HCT116 (cell line): ENCODE results near the gene DNAJC28. TPM values are rescaled to one million over a fixed set of nuclear protein-coding genes. Genes with fewer than 3 reads are reported as not detected.

ENCODE experiments used
- total RNA-seq: library from RNA; stranded (reverse); gene quantifications from one replicate; pipeline ENCODE4 v1.2.1, GENCODE V29; 2021; ENCODE audit not compliant: unreplicated experiment

Gene DNAJC28
- total RNA-seq, 1 experiment from 2014 or later: 0.81 TPM

Other genes starting within 250 kb of the DNAJC28 start
- 13.7 TPM for gene IL10RB, start 225.3 kb downstream of the DNAJC28 start, total RNA-seq
- gene IFNAR1, start 166.7 kb downstream of the DNAJC28 start, total RNA-seq: 20.5 TPM
- gene IFNGR2, start 88.3 kb downstream of the DNAJC28 start, total RNA-seq: 44.6 TPM
- gene TMEM50B, start 11.7 kb downstream of the DNAJC28 start, total RNA-seq: 18.8 TPM
- 241 TPM for gene GART, start 50.4 kb upstream of the DNAJC28 start, total RNA-seq
- 195 TPM for gene SON, start 51.3 kb upstream of the DNAJC28 start, total RNA-seq
- 31.7 TPM for gene DONSON, start 97.0 kb upstream of the DNAJC28 start, total RNA-seq
- 43.0 TPM for gene CRYZL1, start 150.0 kb upstream of the DNAJC28 start, total RNA-seq
- 25.8 TPM for gene ITSN1, start 150.8 kb upstream of the DNAJC28 start, total RNA-seq